IMR-90 (cell line): Measurements from ENCODE around the gene CACNG8. TPM values are rescaled to one million over a fixed set of nuclear protein-coding genes. Genes with fewer than 3 reads are reported as not detected.

ENCODE experiments used
- ATAC-seq: fragments of 200-7000 bp; cut with Tn5 transposase; 2 replicates; pipeline ENCODE4 v1.9.1; 2020; ENCODE audit warnings: low read depth, mild to moderate bottlenecking, moderate library complexity
- BruUV-seq: library from RNA; stranded (reverse); fragments of 400-500 nt; replicated peaks from 2 replicates; lab custom pipeline; 2021; lab: Mats Ljungman, UMichigan
- CTCF ChIA-PET: fragments of 300-600 bp; formaldehyde crosslinking; extraction: SDS; loops from one replicate; lab custom pipeline; 2021; ENCODE audit warnings: antibody characterized with exemption; lab: Yijun Ruan, JAX
- POLR2A ChIA-PET: fragments of 300-600 bp; sonication (Branson Sonifier 250); formaldehyde crosslinking; loops from one replicate; lab custom pipeline; 2022; ENCODE audit warnings: antibody characterized with exemption; ENCODE audit not compliant: unreplicated experiment; lab: Charles Lee
- DNase-seq: peaks from one replicate; pipeline ENCODE4 v3.0.0; 2013
- H2AFZ ChIP-seq: replicated peaks from 2 replicates; pipeline ENCODE3; 2013; ENCODE audit warnings: low read length, mild to moderate bottlenecking; ENCODE audit not compliant: poor library complexity
- H2AK5ac ChIP-seq: 2 replicates; pipeline ENCODE4 v1.6.1; 2013; ENCODE audit warnings: low read depth, low read length, inconsistent platforms
- H2AK9ac ChIP-seq: replicated peaks from 2 replicates; pipeline ENCODE3; 2013; ENCODE audit warnings: mild to moderate bottlenecking, low read depth, low read length, moderate library complexity; ENCODE audit not compliant: poor library complexity
- H2BK120ac ChIP-seq: 2 replicates; pipeline ENCODE4 v1.6.1; 2013; ENCODE audit warnings: low read depth, low read length, inconsistent platforms
- H2BK15ac ChIP-seq: 3 replicates; pipeline ENCODE4 v1.6.1; 2013; ENCODE audit warnings: low read depth, low read length, inconsistent platforms
- H2BK20ac ChIP-seq: 2 replicates; pipeline ENCODE4 v1.6.1; 2013; ENCODE audit warnings: low read depth, mild to moderate bottlenecking, inconsistent platforms, low read length, moderate library complexity
- H2BK5ac ChIP-seq: 2 replicates; pipeline ENCODE4 v1.6.1; 2013; ENCODE audit warnings: mild to moderate bottlenecking, low read depth, low read length, inconsistent platforms; ENCODE audit not compliant: poor library complexity, severe bottlenecking
- H3K14ac ChIP-seq: replicated peaks from 2 replicates; pipeline ENCODE4 v1.6.1; 2013; ENCODE audit warnings: low read depth, low read length, inconsistent platforms
- H3K18ac ChIP-seq: 2 replicates; pipeline ENCODE4 v1.6.1; 2013; ENCODE audit warnings: low read depth, low read length, control low read depth
- H3K23ac ChIP-seq: 2 replicates; pipeline ENCODE4 v1.6.1; 2013; ENCODE audit warnings: low read depth, low read length, inconsistent platforms
- H3K27ac ChIP-seq: 2 replicates; pipeline ENCODE4 v1.5.1; 2013; ENCODE audit warnings: mild to moderate bottlenecking, control low read depth, low read length; ENCODE audit not compliant: insufficient read depth
- H3K27me3 ChIP-seq: 2 replicates; pipeline ENCODE4 v1.6.1; 2013; ENCODE audit warnings: low read length; ENCODE audit not compliant: control insufficient read depth, insufficient read depth
- H3K36me3 ChIP-seq: 2 replicates; pipeline ENCODE4 v1.6.1; 2013; ENCODE audit warnings: low read length, mixed read lengths; ENCODE audit not compliant: control insufficient read depth, insufficient read depth
- H3K4ac ChIP-seq: 2 replicates; pipeline ENCODE4 v1.6.1; 2013; ENCODE audit warnings: low read depth, low read length, inconsistent platforms
- H3K4me1 ChIP-seq: 2 replicates; pipeline ENCODE4 v1.6.1; 2013; ENCODE audit warnings: low read length, mixed read lengths; ENCODE audit not compliant: control insufficient read depth, insufficient read depth
- H3K4me2 ChIP-seq: 2 replicates; pipeline ENCODE4 v1.6.1; 2013; ENCODE audit warnings: low read depth, mild to moderate bottlenecking, control low read depth, low read length, moderate library complexity
- H3K4me3 ChIP-seq: 2 replicates; pipeline ENCODE4 v1.5.1; 2013; ENCODE audit warnings: low read depth, mild to moderate bottlenecking, control low read depth, low read length, moderate library complexity; ENCODE audit not compliant: insufficient read depth
- H3K56ac ChIP-seq: 2 replicates; pipeline ENCODE4 v1.6.1; 2013; ENCODE audit warnings: low read length, inconsistent platforms; ENCODE audit not compliant: insufficient read depth; ENCODE audit errors: extremely low read depth
- H3K79me1 ChIP-seq, 2 experiments: 2 replicates each; pipeline ENCODE4 v1.6.1; 2013; ENCODE audit warnings: low read length in 2 of 2, inconsistent platforms in 1 of 2, low read depth in 1 of 2
- H3K9ac ChIP-seq: 2 replicates; pipeline ENCODE4 v1.6.1; 2013; ENCODE audit warnings: low read depth, low read length, control low read depth
- H3K9me1 ChIP-seq: 2 replicates; pipeline ENCODE4 v1.6.1; 2013; ENCODE audit warnings: low read length, inconsistent platforms; ENCODE audit not compliant: insufficient read depth
- H3K9me3 ChIP-seq: 2 replicates; pipeline ENCODE4 v1.6.1; 2013; ENCODE audit warnings: low read length; ENCODE audit not compliant: control insufficient read depth, insufficient read depth
- H4K20me1 ChIP-seq: 2 replicates; pipeline ENCODE4 v1.6.1; 2013; ENCODE audit warnings: low read length, inconsistent platforms; ENCODE audit not compliant: insufficient read depth
- H4K5ac ChIP-seq: 2 replicates; pipeline ENCODE4 v1.6.1; 2013; ENCODE audit warnings: mild to moderate bottlenecking, low read depth, low read length, control low read depth
- H4K8ac ChIP-seq, 2 experiments: 2 replicates each; pipeline ENCODE4 v1.6.1; 2013; ENCODE audit warnings: low read depth in 2 of 2, low read length in 2 of 2, control low read depth in 1 of 2, inconsistent platforms in 1 of 2
- H4K91ac ChIP-seq: 2 replicates; pipeline ENCODE4 v1.6.1; 2013; ENCODE audit warnings: low read depth, low read length, inconsistent platforms; ENCODE audit not compliant: insufficient read depth
- BHLHE40 ChIP-seq: fragments of 150-350 bp; IDR thresholded peaks from 2 replicates; pipeline ENCODE4 v1.6.1; 2016; ENCODE audit warnings: mild to moderate bottlenecking, low read depth, low read length
- CEBPB ChIP-seq: IDR thresholded peaks from 2 replicates; pipeline ENCODE4 v1.6.1; 2012; ENCODE audit warnings: low read depth, low read length, improper control_type of control experiment
- CHD1 ChIP-seq: IDR thresholded peaks from 2 replicates; pipeline ENCODE4 v1.6.1; 2012; ENCODE audit warnings: low read depth, low read length, improper control_type of control experiment
- CTCF ChIP-seq: conservative IDR thresholded peaks from 2 replicates; pipeline ENCODE4 v1.5.1; 2012; ENCODE audit warnings: mild to moderate bottlenecking, low read depth, low read length, improper control_type of control experiment
- ELK1 ChIP-seq: fragments of 150-350 bp; IDR thresholded peaks from 2 replicates; pipeline ENCODE4 v1.6.1; 2016; ENCODE audit warnings: low read depth, mild to moderate bottlenecking, low read length, moderate library complexity, borderline replicate concordance
- FOS ChIP-seq: fragments of 150-350 bp; IDR thresholded peaks from 2 replicates; pipeline ENCODE4 v1.6.1; 2016; ENCODE audit warnings: low read depth, low read length
- MAFK ChIP-seq: IDR thresholded peaks from 2 replicates; pipeline ENCODE4 v1.6.1; 2012; ENCODE audit warnings: low read depth, low read length, improper control_type of control experiment
- MAZ ChIP-seq: IDR thresholded peaks from 2 replicates; pipeline ENCODE4 v1.6.1; 2012; ENCODE audit warnings: low read depth, mild to moderate bottlenecking, low read length, improper control_type of control experiment, moderate library complexity, borderline replicate concordance
- MXI1 ChIP-seq: IDR thresholded peaks from 2 replicates; pipeline ENCODE4 v1.6.1; 2012; ENCODE audit warnings: low read depth, mild to moderate bottlenecking, low read length, moderate library complexity, borderline replicate concordance
- NFE2L2 ChIP-seq: fragments of 150-350 bp; IDR thresholded peaks from 2 replicates; pipeline ENCODE4 v1.6.1; 2016; ENCODE audit warnings: low read depth, mild to moderate bottlenecking, low read length
- POLR2A ChIP-seq: IDR thresholded peaks from 2 replicates; pipeline ENCODE4 v1.6.1; 2012; ENCODE audit warnings: mild to moderate bottlenecking, low read depth, low read length
- RAD21 ChIP-seq: IDR thresholded peaks from 2 replicates; pipeline ENCODE4 v1.6.1; 2012; ENCODE audit warnings: low read length, improper control_type of control experiment
- RCOR1 ChIP-seq: IDR thresholded peaks from 2 replicates; pipeline ENCODE4 v1.6.1; 2012; ENCODE audit warnings: mild to moderate bottlenecking, low read length, improper control_type of control experiment; ENCODE audit not compliant: insufficient replicate concordance
- RFX5 ChIP-seq: IDR thresholded peaks from 2 replicates; pipeline ENCODE4 v1.8.0; 2012; ENCODE audit warnings: low read depth, mild to moderate bottlenecking, low read length, moderate library complexity
- SMC3 ChIP-seq: fragments of 150-350 bp; IDR thresholded peaks from 2 replicates; pipeline ENCODE4 v1.6.1; 2016; ENCODE audit warnings: low read depth, mild to moderate bottlenecking, antibody characterized with exemption, low read length, moderate library complexity
- USF2 ChIP-seq: fragments of 150-350 bp; IDR thresholded peaks from 2 replicates; pipeline ENCODE4 v1.6.1; 2017; ENCODE audit warnings: mild to moderate bottlenecking, antibody characterized with exemption, low read length, low read depth
- WGBS, 2 experiments: methylation state at CpG; one replicate each; pipeline versions ENCODE4 v1.1.5 to v1.1.7; 2013; ENCODE audit warnings: missing lambda C conversion rate in 2 of 2; ENCODE audit not compliant: insufficient read length in 1 of 2; ENCODE audit errors: extremely low coverage in 2 of 2; 5-methylcytosine and 5-hydroxymethylcytosine counted together
- dilution Hi-C: fragments of 300-500 bp; cut with HindIII; formaldehyde crosslinking; loops from one replicate; pipeline ENCODE4 v1.14.3; 2018; ENCODE audit warnings: low sequenced_read_pairs; ENCODE audit not compliant: unreplicated experiment
- in situ Hi-C: fragments of 300-500 bp; cut with MboI; formaldehyde crosslinking; loops from 3 replicates; pipeline ENCODE4 v1.14.3; 2019; ENCODE audit warnings: low sequenced_read_pairs, inconsistent platforms, mixed read lengths
- intact Hi-C: fragments of 100-400 bp; cut with micrococcal nuclease; formaldehyde crosslinking; loops from 2 replicates; pipeline ENCODE4 v1.10.0; 2022
- polyA plus RNA-seq, 3 experiments: library from polyadenylated mRNA; depleted of rRNA; stranded (reverse); fragments of >200 nt; gene quantifications; 2 replicates each; pipeline ENCODE4 v1.2.3, GENCODE V29; 2012; ENCODE audit warnings: low replicate concordance in 1 of 3
- total RNA-seq: library from RNA; depleted of rRNA; stranded (reverse); fragments of >200 nt; gene quantifications from 2 replicates; pipeline ENCODE4 v1.2.3, GENCODE V29; 2012

Gene CACNG8
- total and polyA plus RNA-seq, 2 of the 4 experiments (the other 2 are of a cell fraction): 0.15 TPM; not detected in 1

GRCh38 chr19:54023191-54023590 is 60.5 kb downstream of the CACNG8 start:
- in situ Hi-C loops: loop anchor here (10.0 kb wide), 1 partner anchor 138 kb away; the partner anchor contains the start of gene PRKCG

More at GRCh38 chr19:54023191-54023590, 60.5 kb downstream of the CACNG8 start:
- intact Hi-C loops (loop anchor here (10.0 kb wide), 1 partner anchor 828 kb away; the partner anchor contains the start of gene ZNF665), dilution Hi-C loops (no loop called here)
- H3K4me1 ChIP-seq: no peaks in the 10 kb centered on the region
- H2BK15ac ChIP-seq: no peak overlapping the region
- 0 out of 2 replicates have a peak overlapping the region, but pooled peaks have one; percentile 49 for H2BK20ac ChIP-seq
- no peak for DNase-seq
- no peaks in the 10 kb centered on the region for H3K36me3 ChIP-seq
- CTCF ChIA-PET: interaction anchor here (1.1 to 3.3 kb wide), 11 partner anchors 8 to 230 kb away, joined by 3 to 13 read pairs (median 6); no protein-coding TSS in a partner anchor
- no peak overlapping the region for H4K5ac ChIP-seq
- H2AFZ ChIP-seq: no peak overlapping the region
- no peak overlapping the region for H2AK5ac ChIP-seq
- H3K9me1 ChIP-seq: no peaks in the 10 kb centered on the region
- no peak overlapping the region for H3K9ac ChIP-seq
- H2BK120ac ChIP-seq: no peak overlapping the region
- H3K23ac ChIP-seq: no peak overlapping the region
- H3K27ac ChIP-seq: no peak overlapping the region
- no peak overlapping the region for H3K56ac ChIP-seq
- H3K18ac ChIP-seq: no peak overlapping the region
- no peak overlapping the region for H2BK5ac ChIP-seq
- H3K4me2 ChIP-seq: no peak overlapping the region
- no peaks in the 10 kb centered on the region for H3K27me3 ChIP-seq
- H3K4ac ChIP-seq: no peak overlapping the region
- H3K9me3 ChIP-seq: no peaks in the 10 kb centered on the region
- no TSS peak for BruUV-seq
- no peaks in the 10 kb centered on the region for H3K79me1 ChIP-seq
- H3K14ac ChIP-seq: no peak overlapping the region
- H3K4me3 ChIP-seq: no peak overlapping the region
- no peak overlapping the region for H4K91ac ChIP-seq
- H4K20me1 ChIP-seq: no peaks in the 10 kb centered on the region; the same call in 1 of the 2 replicates
- TF ChIP-seq RCOR1: no peak
- no peak for TF ChIP-seq CHD1
- TF ChIP-seq MXI1: no peak
- TF ChIP-seq SMC3: no peak
- no peak for TF ChIP-seq BHLHE40
- TF ChIP-seq NFE2L2: no peak
- TF ChIP-seq CEBPB: no peak
- TF ChIP-seq RFX5: no peak
- no peak for TF ChIP-seq POLR2A
- no peak for TF ChIP-seq FOS
- no peak for TF ChIP-seq MAZ
- TF ChIP-seq MAFK: no peak
- TF ChIP-seq ELK1: no peak
- TF ChIP-seq RAD21: no peak
- no peak for TF ChIP-seq CTCF
- TF ChIP-seq USF2: no peak
- WGBS, 2 experiments: no CpG with 5 or more reads among the region's 3 CpGs
- H2AK9ac ChIP-seq: no peak overlapping the region
- no peak overlapping the region for H4K8ac ChIP-seq
- no peak for ATAC-seq
- POLR2A ChIA-PET: interaction anchor here (0.5 kb wide), 1 partner anchor 27 kb away, joined by 6 read pairs; no protein-coding TSS in a partner anchor
